Measurements from ENCODE around the gene C20orf204. TPM values are rescaled to one million over a fixed set of nuclear protein-coding genes. Genes with fewer than 3 reads are reported as not detected.
A peak's percentile ranks its signal among the peaks of the same experiment; 100 is the strongest.

The C20orf204 gene
- total and polyA plus RNA-seq, 3 donors from 2014 or later, result 2.9 to 8.3 (median 4.5) TPM

GRCh38 chr20:64040231-64041039, 4.5 kb downstream of the C20orf204 start:
- DNase-seq, result no peak
- 67 to 72% methylated on average over 11 to 12 of the region's 12 CpGs for WGBS, 2 donors
- no peaks in the 10 kb centered on the region for H3K9me3 ChIP-seq
- no peak overlapping the region for H3K4me3 ChIP-seq
- intact Hi-C loops (cut with DNase I; ENCODE audit: low total_unique reads), result no loop called here
- no peaks in the 10 kb centered on the region for H3K27me3 ChIP-seq
- H3K36me3 ChIP-seq (ENCODE audit: low read depth, missing control alignments), result no peaks in the 10 kb centered on the region
- TF ChIP-seq POLR2A (IDR thresholded peaks at IDR 0.05) (no peak), CTCF (IDR thresholded peaks at IDR 0.05) (no peak)
- peaks cover 19% of the 10 kb centered on the region for H3K4me1 ChIP-seq
- H3K27ac ChIP-seq, result no peak overlapping the region

GRCh38 chr20:64041040-64041780, 5.2 kb downstream of the C20orf204 start:
- intact Hi-C loops (cut with DNase I; ENCODE audit: low total_unique reads), result no loop called here
- no peak for DNase-seq
- no peak overlapping the region for H3K4me3 ChIP-seq
- no peaks in the 10 kb centered on the region for H3K27me3 ChIP-seq
- H3K4me1 ChIP-seq, result peaks cover 19% of the 10 kb centered on the region
- WGBS, 2 donors, result 46 to 53% methylated on average over 11 to 15 of the region's 15 CpGs
- H3K9me3 ChIP-seq, result no peaks in the 10 kb centered on the region
- no peak for TF ChIP-seq CTCF (IDR thresholded peaks at IDR 0.05)
- no peak for TF ChIP-seq POLR2A (IDR thresholded peaks at IDR 0.05)
- H3K36me3 ChIP-seq (ENCODE audit: low read depth, missing control alignments), result no peaks in the 10 kb centered on the region
- no peak overlapping the region for H3K27ac ChIP-seq

- Histone ChIP-seq H3K36me3 (ENCODE audit: low read depth, missing control alignments) (no peaks in the 10 kb centered on the region), H3K9me3 (no peaks in the 10 kb centered on the region), H3K27ac (no peak overlapping the region), H3K4me3 (peak overlapping the region in 1 of 2 donors; percentile 56), H3K4me1 (peaks cover 19% of the 10 kb centered on the region), H3K27me3 (no peaks in the 10 kb centered on the region)
- DNase-seq, result no peak
- intact Hi-C loops (cut with DNase I; ENCODE audit: low total_unique reads), result no loop called here
- 16 to 34% methylated on average over 5 to 11 of the region's 11 CpGs for WGBS, 2 donors
- TF ChIP-seq CTCF (IDR thresholded peaks at IDR 0.05), result no peak
- TF ChIP-seq POLR2A (IDR thresholded peaks at IDR 0.05), result no peak
Measured at GRCh38 chr20:64041781-64042053, 5.7 kb downstream of the C20orf204 start.

GRCh38 chr20:64042054-64042781, 6.2 kb downstream of the C20orf204 start:
- intact Hi-C loops (cut with DNase I; ENCODE audit: low total_unique reads), result no loop called here
- no peaks in the 10 kb centered on the region for H3K36me3 ChIP-seq (ENCODE audit: low read depth, missing control alignments)
- 4% methylated on average over 25 of the region's 55 CpGs; no CpG with 5 or more reads in 1 of the 2 donors for WGBS, 2 donors
- H3K27ac ChIP-seq, result peak overlapping the region; percentile 23 to 50
- no peaks in the 10 kb centered on the region for H3K27me3 ChIP-seq
- peak overlapping the region; percentile 36 to 56 for H3K4me3 ChIP-seq
- H3K4me1 ChIP-seq, result peaks cover 19% of the 10 kb centered on the region
- no peak for TF ChIP-seq POLR2A (IDR thresholded peaks at IDR 0.05)
- TF ChIP-seq CTCF (IDR thresholded peaks at IDR 0.05), result no peak
- no peak for DNase-seq
- H3K9me3 ChIP-seq, result no peaks in the 10 kb centered on the region

Data from testis (tissue), 3 donors.